ENCODE measurements around the gene FOXR1. TPM values are rescaled to one million over a fixed set of nuclear protein-coding genes. Genes with fewer than 3 reads are reported as not detected.
"Not testable (repeated sequence)": the region's sequence is repeated elsewhere in the genome, so short reads cannot be mapped to it uniquely, and the experiment has no call there.

Gene FOXR1
- total RNA-seq, 3 donors from 2014 or later = not detected

DNA sequence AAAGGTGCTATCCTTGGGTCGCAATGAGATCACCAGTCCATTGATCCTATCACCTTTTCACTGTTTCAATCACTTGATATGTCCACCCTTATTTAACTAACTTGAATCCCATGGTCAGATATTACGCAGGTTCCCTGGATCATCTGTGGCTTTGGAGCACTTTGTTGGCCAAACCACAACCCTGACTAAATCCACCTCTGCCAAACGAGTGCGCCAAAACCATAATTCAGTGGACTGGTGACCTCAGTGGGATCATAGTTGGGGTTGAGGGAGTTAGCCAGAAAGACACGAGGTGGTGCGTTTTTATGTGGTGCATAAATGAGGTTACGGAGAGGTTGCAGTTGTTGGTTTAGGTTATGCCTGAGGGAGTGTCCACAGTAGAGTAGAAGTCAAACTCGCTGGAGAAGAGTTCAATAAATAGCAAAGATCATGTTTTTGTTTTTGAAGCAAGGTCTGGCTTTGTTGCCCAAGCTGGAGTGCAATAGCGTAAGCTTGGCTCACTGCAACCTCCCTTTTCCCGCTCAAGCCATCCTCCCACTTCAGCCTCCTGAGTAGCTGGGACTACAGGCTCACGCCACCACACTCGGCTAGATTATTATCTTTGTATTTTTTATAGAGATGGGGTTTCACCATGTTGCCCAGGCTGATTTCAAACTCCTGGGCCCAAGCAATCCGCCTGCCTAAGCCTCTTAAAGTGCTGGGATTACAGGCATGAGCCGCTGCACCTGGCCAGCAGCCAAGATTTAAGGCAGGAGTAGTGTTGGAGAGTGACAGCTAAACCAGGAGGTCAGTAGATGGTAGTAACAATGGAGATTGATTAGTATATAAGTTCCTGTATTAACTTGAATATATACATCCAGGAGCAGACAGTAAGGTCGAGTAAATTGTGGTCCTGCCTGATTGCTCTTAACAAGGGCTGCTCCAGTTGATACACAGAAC is 4.5 kb downstream of the FOXR1 start:
- DNase-seq (ENCODE audit: low spot score in 2 of 2) = no peak
- no peaks in the 10 kb centered on the region for H3K27me3 ChIP-seq
- H3K27ac ChIP-seq = no peak overlapping the region
- no peaks in the 10 kb centered on the region for H3K36me3 ChIP-seq
- TF ChIP-seq POLR2A (IDR thresholded peaks at IDR 0.05) (no peak), POLR2AphosphoS5 (IDR thresholded peaks at IDR 0.05) (no peak)
- TF ChIP-seq, protein P1, sequence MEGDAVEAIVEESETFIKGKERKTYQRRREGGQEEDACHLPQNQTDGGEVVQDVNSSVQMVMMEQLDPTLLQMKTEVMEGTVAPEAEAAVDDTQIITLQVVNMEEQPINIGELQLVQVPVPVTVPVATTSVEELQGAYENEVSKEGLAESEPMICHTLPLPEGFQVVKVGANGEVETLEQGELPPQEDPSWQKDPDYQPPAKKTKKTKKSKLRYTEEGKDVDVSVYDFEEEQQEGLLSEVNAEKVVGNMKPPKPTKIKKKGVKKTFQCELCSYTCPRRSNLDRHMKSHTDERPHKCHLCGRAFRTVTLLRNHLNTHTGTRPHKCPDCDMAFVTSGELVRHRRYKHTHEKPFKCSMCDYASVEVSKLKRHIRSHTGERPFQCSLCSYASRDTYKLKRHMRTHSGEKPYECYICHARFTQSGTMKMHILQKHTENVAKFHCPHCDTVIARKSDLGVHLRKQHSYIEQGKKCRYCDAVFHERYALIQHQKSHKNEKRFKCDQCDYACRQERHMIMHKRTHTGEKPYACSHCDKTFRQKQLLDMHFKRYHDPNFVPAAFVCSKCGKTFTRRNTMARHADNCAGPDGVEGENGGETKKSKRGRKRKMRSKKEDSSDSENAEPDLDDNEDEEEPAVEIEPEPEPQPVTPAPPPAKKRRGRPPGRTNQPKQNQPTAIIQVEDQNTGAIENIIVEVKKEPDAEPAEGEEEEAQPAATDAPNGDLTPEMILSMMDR (IDR thresholded peaks at IDR 0.05) = no peak
- no peak overlapping the region for H3K4me3 ChIP-seq
- no peaks in the 10 kb centered on the region for H3K9me3 ChIP-seq
- no peaks in the 10 kb centered on the region for H3K4me1 ChIP-seq
- intact Hi-C loops (cut with DNase I; ENCODE audit: low total_unique reads) = no loop called here

DNA sequence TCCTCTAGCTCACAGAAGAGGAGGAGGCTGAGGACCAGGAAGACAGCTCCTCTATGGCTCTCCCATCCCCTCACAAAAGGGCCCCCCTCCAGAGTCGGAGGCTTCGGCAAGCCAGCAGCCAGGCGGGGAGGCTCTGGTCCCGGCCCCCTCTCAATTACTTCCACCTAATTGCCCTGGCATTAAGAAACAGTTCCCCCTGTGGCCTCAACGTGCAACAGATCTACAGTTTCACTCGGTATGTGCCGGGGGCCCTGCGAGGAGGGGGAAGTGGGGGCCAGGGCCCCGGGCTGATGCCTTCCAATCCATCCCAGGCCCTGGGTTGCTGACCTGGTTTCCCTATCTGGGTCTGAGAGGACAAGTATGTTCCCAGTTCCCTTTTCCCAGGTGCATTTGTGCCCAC is 7.9 kb downstream of the FOXR1 start:
- Histone ChIP-seq H3K36me3 (no peaks in the 10 kb centered on the region), H3K9me3 (no peaks in the 10 kb centered on the region), H3K27me3 (no peaks in the 10 kb centered on the region), H3K27ac (no peak overlapping the region), H3K4me3 (no peak overlapping the region), H3K4me1 (no peaks in the 10 kb centered on the region)
- intact Hi-C loops (cut with DNase I; ENCODE audit: low total_unique reads) = no loop called here
- TF ChIP-seq, protein P1 (IDR thresholded peaks at IDR 0.05) = no peak
- TF ChIP-seq POLR2AphosphoS5 (IDR thresholded peaks at IDR 0.05) (no peak), POLR2A (IDR thresholded peaks at IDR 0.05) (no peak)
- DNase-seq (ENCODE audit: low spot score in 2 of 2) = no peak

- no peaks in the 10 kb centered on the region for H3K9me3 ChIP-seq
- no peak for DNase-seq (ENCODE audit: low spot score in 2 of 2)
- peak overlapping the region in 1 of 3 donors; percentile 46 for H3K4me3 ChIP-seq
- H3K27ac ChIP-seq = no peak overlapping the region
- TF ChIP-seq, protein P1 (IDR thresholded peaks at IDR 0.05) = no peak
- no peak for TF ChIP-seq POLR2A (IDR thresholded peaks at IDR 0.05)
- TF ChIP-seq POLR2AphosphoS5 (IDR thresholded peaks at IDR 0.05) = no peak
- H3K27me3 ChIP-seq = no peaks in the 10 kb centered on the region
- H3K4me1 ChIP-seq = no peaks in the 10 kb centered on the region
- no peaks in the 10 kb centered on the region for H3K36me3 ChIP-seq
- intact Hi-C loops (cut with DNase I; ENCODE audit: low total_unique reads) = no loop called here
Measured at GRCh38 chr11:118980191-118980881, 8.8 kb downstream of the FOXR1 start.

- H3K4me1 ChIP-seq; intact Hi-C loops (cut with DNase I; ENCODE audit: low total_unique reads); H3K4me3 ChIP-seq; H3K27me3 ChIP-seq; H3K9me3 ChIP-seq; H3K27ac ChIP-seq; H3K36me3 ChIP-seq; DNase-seq (ENCODE audit: low spot score in 2 of 2): not testable (repeated sequence)
Measured at GRCh38 chr11:118984337-118984736, 12.8 kb downstream of the FOXR1 start.

- Histone ChIP-seq H3K9me3 (no peaks in the 10 kb centered on the region), H3K27ac (no peak overlapping the region), H3K4me1 (no peaks in the 10 kb centered on the region), H3K27me3 (no peaks in the 10 kb centered on the region), H3K36me3 (no peaks in the 10 kb centered on the region), H3K4me3 (no peak overlapping the region)
- TF ChIP-seq, protein P1 (IDR thresholded peaks at IDR 0.05) = no peak
- TF ChIP-seq POLR2AphosphoS5 (IDR thresholded peaks at IDR 0.05) (no peak), POLR2A (IDR thresholded peaks at IDR 0.05) (no peak)
- no peak for DNase-seq (ENCODE audit: low spot score in 2 of 2)
- intact Hi-C loops (cut with DNase I; ENCODE audit: low total_unique reads) = no loop called here
Measured at GRCh38 chr11:118984825-118985224, 13.3 kb downstream of the FOXR1 start.

All from breast epithelium (tissue), 4 donors.